Myocyte (in vitro differentiated cells): Measurements from ENCODE around the gene SNTN. TPM values are rescaled to one million over a fixed set of nuclear protein-coding genes. Genes with fewer than 3 reads are reported as not detected.

ENCODE experiments used
- DNase-seq: peaks from one replicate; pipeline ENCODE4 v3.0.0-alpha.2; 2012; ENCODE audit warnings: low read depth
- total RNA-seq: library from RNA; depleted of rRNA; stranded (reverse); fragments of >200 nt; gene quantifications from 2 replicates; pipeline ENCODE4 v1.2.3, GENCODE V29; 2014

The SNTN gene
- total RNA-seq, 1 donor from 2014 or later, result not detected

GRCh38 chr3:63673111-63673510, 20.6 kb downstream of the SNTN start:
- no peak for DNase-seq

GRCh38 chr3:63674586-63674985, 22.1 kb downstream of the SNTN start:
- DNase-seq, result no peak

GRCh38 chr3:63679186-63679585, 26.7 kb downstream of the SNTN start:
- no peak for DNase-seq

GRCh38 chr3:63684081-63684480, 31.6 kb downstream of the SNTN start:
- no peak for DNase-seq

GRCh38 chr3:63685340-63685739, 32.9 kb downstream of the SNTN start:
- no peak for DNase-seq

GRCh38 chr3:63687278-63688225, 35.1 kb downstream of the SNTN start:
- no peak for DNase-seq

GRCh38 chr3:63689285-63689684, 36.8 kb downstream of the SNTN start:
- DNase-seq, result peak; percentile 4

GRCh38 chr3:63693351-63693750, 40.9 kb downstream of the SNTN start:
- no peak for DNase-seq

- DNase-seq, result no peak
These were observed 52.7 kb downstream of the SNTN start for GRCh38 chr3:63705092-63705645.

GRCh38 chr3:63706321-63707085, 54.0 kb downstream of the SNTN start:
- no peak for DNase-seq

- no peak for DNase-seq
These were observed 55.3 kb downstream of the SNTN start for GRCh38 chr3:63707731-63708130.

- no peak for DNase-seq
These were observed 57.1 kb downstream of the SNTN start for GRCh38 chr3:63709576-63709975.

Other genes starting within 250 kb of the SNTN start
- gene C3orf49, start 166.6 kb downstream of the SNTN start, total RNA-seq, result not detected in 2 replicates
- gene THOC7, start 211.1 kb downstream of the SNTN start, total RNA-seq, result 57.0 and 57.7 TPM in 2 replicates
- gene ATXN7, start 211.2 kb downstream of the SNTN start, total RNA-seq, result 6.9 and 8.7 TPM in 2 replicates